T-helper 17 cell (primary cell): Measurements from ENCODE around the gene FHOD3. TPM values are rescaled to one million over a fixed set of nuclear protein-coding genes. Genes with fewer than 3 reads are reported as not detected.
"Not testable (repeated sequence)": the region's sequence is repeated elsewhere in the genome, so short reads cannot be mapped to it uniquely, and the experiment has no call there.

ENCODE experiments used
- ATAC-seq: fragments of 150-1000 bp; cut with Tn5 transposase; 2 replicates; pipeline ENCODE4 v1.10.0; 2021; ENCODE audit warnings: mild to moderate bottlenecking, moderate library complexity
- DNase-seq, 3 donors: peaks; one replicate each; pipeline versions ENCODE4 v3.0.0 to v3.0.0-alpha.2; 2020 to 2021
- H3K9me3 ChIP-seq: one replicate; pipeline ENCODE4 v1.7.0; 2013; ENCODE audit warnings: low read length, mild to moderate bottlenecking; ENCODE audit not compliant: control insufficient read depth, poor library complexity, severe bottlenecking
- H3K27ac Mint-ChIP-seq: one replicate; pipeline ENCODE4 v1.8.0; 2022; ENCODE audit warnings: mild to moderate bottlenecking, moderate library complexity, mixed read lengths
- H3K27me3 Mint-ChIP-seq: one replicate; pipeline ENCODE4 v1.8.0; 2022; ENCODE audit warnings: mixed read lengths
- H3K36me3 Mint-ChIP-seq: one replicate; pipeline ENCODE4 v1.8.0; 2022; ENCODE audit warnings: low read depth, mixed read lengths
- H3K4me1 Mint-ChIP-seq: one replicate; pipeline ENCODE4 v1.8.0; 2022; ENCODE audit warnings: mild to moderate bottlenecking, mixed read lengths
- H3K4me3 Mint-ChIP-seq: one replicate; pipeline ENCODE4 v1.8.0; 2022; ENCODE audit warnings: mild to moderate bottlenecking, moderate library complexity, mixed read lengths
- total RNA-seq, 4 donors: library from RNA in 2 of 4; stranded (reverse) in 2 of 4; gene quantifications; one replicate each; pipeline ENCODE4 v1.2.3 and lab custom pipeline; 2022 to 2026

The FHOD3 gene
- total RNA-seq, 2 donors from 2014 or later: not detected

DNA sequence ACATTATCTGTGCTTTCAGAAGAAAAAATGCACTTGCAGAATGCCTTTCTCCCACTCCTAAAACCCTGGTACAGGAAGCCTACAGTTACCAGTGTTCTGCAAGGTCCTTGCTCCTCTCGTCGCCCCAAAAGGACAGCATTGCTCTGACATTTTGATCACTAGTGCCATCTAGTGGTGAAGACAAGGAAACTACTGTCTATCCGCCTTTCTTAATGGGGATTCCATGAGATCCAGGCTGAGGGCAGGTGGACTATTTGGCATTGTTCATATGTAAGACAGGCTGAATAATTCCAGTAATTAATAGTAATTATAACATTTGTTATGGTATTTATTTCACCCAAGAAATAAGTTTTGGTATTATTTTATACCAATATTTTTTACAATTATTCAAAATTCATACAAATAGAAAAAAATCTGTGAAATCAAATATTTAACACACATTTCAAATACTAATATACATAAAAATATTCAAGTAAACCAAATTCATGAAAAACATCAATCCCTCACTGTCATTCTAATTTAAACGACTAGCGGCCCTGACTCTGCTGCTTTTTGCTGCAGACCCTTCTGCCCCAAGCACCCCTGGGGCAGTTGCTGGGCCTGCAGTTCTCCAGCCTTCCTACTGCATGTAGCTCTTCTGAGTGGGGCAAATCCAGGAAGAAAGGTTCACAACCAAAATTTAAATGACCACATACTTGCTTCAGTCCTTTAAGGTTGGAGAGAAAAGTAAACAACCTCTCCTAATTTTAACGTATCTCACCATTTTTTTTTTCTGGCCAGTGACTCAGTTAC lies 512.3 kb downstream of the FHOD3 start:
- ATAC-seq: peak; percentile 95
- Mint-ChIP-seq H3K4me1 (peaks cover 15% of the 10 kb centered on the region), H3K36me3 (peaks cover 15% of the 10 kb centered on the region), H3K4me3 (no peak overlapping the region), H3K27me3 (no peaks in the 10 kb centered on the region), H3K27ac (no peak overlapping the region)
- no peaks in the 10 kb centered on the region for H3K9me3 ChIP-seq
- DNase-seq: peak in 1 of 3 donors; percentile 9

- no peaks in the 10 kb centered on the region for H3K9me3 ChIP-seq
- Mint-ChIP-seq H3K27me3 (no peaks in the 10 kb centered on the region), H3K36me3 (peaks cover 8% of the 10 kb centered on the region), H3K4me3 (no peak overlapping the region), H3K4me1 (peaks cover 15% of the 10 kb centered on the region), H3K27ac (no peak overlapping the region)
- ATAC-seq: no peak
- no peak for DNase-seq
Observed at GRCh38 chr18:36811430-36811829, 513.9 kb downstream of the FHOD3 start.

DNA sequence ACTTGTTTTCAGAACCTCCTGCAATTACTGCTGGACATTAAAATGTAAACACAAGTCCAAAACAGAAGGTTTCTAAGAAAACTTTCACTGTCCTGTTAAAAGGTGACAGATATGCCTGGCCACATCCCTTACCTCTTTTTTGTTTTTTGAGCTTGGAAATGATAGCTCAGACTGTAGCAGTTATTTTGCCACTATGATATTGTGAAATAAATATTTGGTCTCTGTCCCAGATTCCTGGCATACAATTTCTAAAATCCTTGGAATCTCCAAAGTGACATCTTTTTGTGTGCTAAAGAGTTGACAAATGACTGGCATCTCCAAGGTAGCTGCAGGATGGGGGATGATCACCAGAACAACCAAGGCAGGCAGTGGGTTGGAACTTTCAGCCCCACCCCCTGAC lies 514.4 kb downstream of the FHOD3 start:
- ATAC-seq (no peak), DNase-seq (no peak)
- Mint-ChIP-seq H3K27ac (no peak overlapping the region), H3K4me3 (no peak overlapping the region), H3K4me1 (peaks cover 15% of the 10 kb centered on the region), H3K36me3 (peaks cover 8% of the 10 kb centered on the region), H3K27me3 (no peaks in the 10 kb centered on the region)
- no peaks in the 10 kb centered on the region for H3K9me3 ChIP-seq

GRCh38 chr18:36812678-36813077 lies 515.2 kb downstream of the FHOD3 start:
- peak overlapping the region; percentile 47 for H3K27ac Mint-ChIP-seq
- peaks cover 5% of the 10 kb centered on the region for H3K36me3 Mint-ChIP-seq
- DNase-seq (no peak), ATAC-seq (no peak)
- peaks cover 15% of the 10 kb centered on the region for H3K4me1 Mint-ChIP-seq
- H3K27me3 Mint-ChIP-seq: no peaks in the 10 kb centered on the region
- H3K9me3 ChIP-seq: no peaks in the 10 kb centered on the region
- H3K4me3 Mint-ChIP-seq: no peak overlapping the region

- H3K9me3 ChIP-seq: no peaks in the 10 kb centered on the region
- no peak for DNase-seq
- ATAC-seq: no peak
- Mint-ChIP-seq H3K36me3 (peaks cover 6% of the 10 kb centered on the region), H3K4me3 (no peak overlapping the region), H3K4me1 (peaks cover 13% of the 10 kb centered on the region), H3K27me3 (no peaks in the 10 kb centered on the region), H3K27ac (peak overlapping the region; percentile 47)
Observed at GRCh38 chr18:36813101-36813775, 515.7 kb downstream of the FHOD3 start.

DNA sequence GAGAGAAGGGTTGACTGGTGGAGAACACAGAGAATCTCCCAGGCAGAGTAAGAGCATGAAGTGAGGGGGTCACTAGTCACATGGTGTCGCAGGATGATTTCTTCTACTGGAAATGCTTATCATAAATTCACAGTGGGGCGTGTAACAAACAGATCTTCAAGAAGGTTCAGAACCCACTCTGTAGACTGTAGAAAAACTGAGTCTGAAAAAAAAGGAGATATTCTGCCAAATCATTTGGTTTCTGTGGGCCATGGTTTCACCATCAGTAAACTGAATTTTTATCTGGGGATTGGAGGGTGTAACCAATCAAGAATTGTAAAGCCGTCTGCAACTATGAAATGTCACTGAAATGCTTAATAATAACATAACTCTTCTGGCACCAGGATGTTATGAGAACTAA lies 516.3 kb downstream of the FHOD3 start:
- DNase-seq (no peak), ATAC-seq (no peak)
- Mint-ChIP-seq H3K4me1 (peaks cover 13% of the 10 kb centered on the region), H3K27ac (peak overlapping the region; percentile 47), H3K36me3 (peaks cover 6% of the 10 kb centered on the region), H3K27me3 (no peaks in the 10 kb centered on the region), H3K4me3 (no peak overlapping the region)
- H3K9me3 ChIP-seq: no peaks in the 10 kb centered on the region

DNA sequence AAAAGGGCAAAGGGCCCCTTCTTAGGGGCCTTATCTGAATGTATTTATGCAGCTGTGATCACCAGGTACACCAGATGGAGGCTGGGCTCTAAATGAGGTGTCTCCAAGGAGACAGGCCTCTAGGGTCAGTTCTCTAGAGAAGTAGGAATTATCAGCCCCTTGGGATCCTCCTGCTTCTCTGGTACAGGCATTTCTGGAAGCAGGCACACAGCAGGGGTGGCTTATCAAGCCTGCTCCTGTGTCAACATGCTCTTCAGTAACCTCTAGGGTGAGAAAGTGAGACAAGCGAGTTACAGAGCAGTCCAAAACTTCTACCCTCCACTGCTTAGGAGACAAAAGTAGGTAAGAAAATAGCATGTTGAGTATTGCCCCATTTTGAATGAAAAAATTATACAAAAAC lies 517.5 kb downstream of the FHOD3 start:
- DNase-seq: no peak
- no peak for ATAC-seq
- no peaks in the 10 kb centered on the region for H3K9me3 ChIP-seq
- Mint-ChIP-seq H3K27me3 (no peaks in the 10 kb centered on the region), H3K4me3 (no peak overlapping the region), H3K4me1 (peaks cover 11% of the 10 kb centered on the region), H3K36me3 (peaks cover 6% of the 10 kb centered on the region), H3K27ac (no peak overlapping the region)

DNA sequence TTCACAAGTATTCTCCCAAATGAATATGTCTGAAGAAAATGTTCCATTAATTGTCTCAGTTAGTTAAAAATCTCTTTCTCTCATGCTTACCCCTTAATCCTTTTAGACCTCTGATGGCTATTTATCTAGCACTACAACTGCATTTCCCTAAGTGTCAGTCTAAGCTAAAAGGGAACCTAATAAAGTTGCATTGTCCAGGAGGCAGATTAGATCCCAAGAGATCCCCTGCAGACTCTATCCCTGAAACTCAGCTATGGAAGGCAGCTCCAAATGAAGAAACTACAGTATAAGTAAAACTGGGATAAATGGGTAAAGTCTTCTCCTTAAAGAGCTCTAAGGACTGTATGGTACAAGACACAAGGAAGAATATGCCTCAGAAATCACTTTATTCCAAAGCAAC lies 518.6 kb downstream of the FHOD3 start:
- peaks cover 14% of the 10 kb centered on the region for H3K4me1 Mint-ChIP-seq
- H3K27ac Mint-ChIP-seq, H3K36me3 Mint-ChIP-seq, H3K9me3 ChIP-seq, H3K4me3 Mint-ChIP-seq, H3K27me3 Mint-ChIP-seq, DNase-seq, ATAC-seq: not testable (repeated sequence)

DNA sequence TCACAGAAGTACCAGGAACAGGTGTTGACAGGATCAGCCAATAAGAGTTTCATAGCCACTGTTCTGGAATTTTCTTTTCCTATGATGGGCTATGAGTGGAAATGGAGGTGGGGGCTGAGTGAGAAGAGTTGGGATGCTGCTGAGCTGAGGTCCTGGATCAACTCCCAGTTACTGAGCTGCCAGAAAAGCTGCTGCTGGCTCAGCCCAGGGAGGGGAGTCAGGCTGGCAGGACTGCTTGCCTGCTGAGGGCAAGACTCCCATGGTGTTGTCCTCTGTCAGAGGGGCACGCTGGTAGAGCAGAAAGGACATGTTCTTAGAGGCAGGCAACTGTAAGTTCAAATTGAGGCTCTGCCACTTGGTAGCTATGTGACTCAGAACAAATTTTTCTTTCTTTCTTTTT lies 519.5 kb downstream of the FHOD3 start:
- Mint-ChIP-seq H3K27me3 (no peaks in the 10 kb centered on the region), H3K36me3 (peaks cover 6% of the 10 kb centered on the region), H3K27ac (peak overlapping the region; percentile 47), H3K4me3 (no peak overlapping the region), H3K4me1 (peaks cover 14% of the 10 kb centered on the region)
- H3K9me3 ChIP-seq: no peaks in the 10 kb centered on the region
- ATAC-seq (no peak), DNase-seq (no peak)

- H3K9me3 ChIP-seq: no peaks in the 10 kb centered on the region
- no peak for ATAC-seq
- Mint-ChIP-seq H3K27ac (peak overlapping the region; percentile 68), H3K4me3 (no peak overlapping the region), H3K36me3 (peaks cover 3% of the 10 kb centered on the region), H3K4me1 (peaks cover 8% of the 10 kb centered on the region), H3K27me3 (no peaks in the 10 kb centered on the region)
- DNase-seq: no peak
Observed at GRCh38 chr18:36818652-36819051, 521.1 kb downstream of the FHOD3 start.

GRCh38 chr18:36819621-36820020 lies 522.1 kb downstream of the FHOD3 start:
- no peak overlapping the region for H3K27ac Mint-ChIP-seq

DNA sequence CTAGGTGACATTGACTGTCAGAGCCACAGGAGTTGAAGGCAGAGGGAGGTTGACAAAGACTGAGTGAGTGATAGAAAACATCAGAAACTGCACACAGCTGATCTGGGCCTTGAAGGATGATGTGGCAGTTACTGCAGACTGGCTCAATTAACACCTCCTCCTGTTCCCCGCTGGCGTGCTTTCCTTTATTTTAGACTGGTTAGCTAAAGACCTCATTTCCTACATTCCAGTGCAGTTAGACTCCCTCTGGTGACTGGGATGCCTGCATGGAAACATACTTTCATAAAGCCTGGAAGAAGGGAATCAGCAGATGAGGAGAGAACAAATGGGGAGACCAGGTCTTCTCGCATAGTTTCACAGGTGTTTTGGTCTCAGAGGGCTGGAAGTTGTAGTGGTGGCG lies 524.2 kb downstream of the FHOD3 start:
- Mint-ChIP-seq H3K36me3 (peaks cover 3% of the 10 kb centered on the region), H3K27ac (no peak overlapping the region), H3K27me3 (no peaks in the 10 kb centered on the region), H3K4me1 (peaks cover 5% of the 10 kb centered on the region), H3K4me3 (no peak overlapping the region)
- ATAC-seq (no peak), DNase-seq (no peak)
- no peaks in the 10 kb centered on the region for H3K9me3 ChIP-seq

More at GRCh38 chr18:36819621-36820020, 522.1 kb downstream of the FHOD3 start:
- DNase-seq: no peak
- Mint-ChIP-seq H3K36me3 (peaks cover 3% of the 10 kb centered on the region), H3K27me3 (no peaks in the 10 kb centered on the region), H3K4me3 (no peak overlapping the region), H3K4me1 (peaks cover 5% of the 10 kb centered on the region)
- no peaks in the 10 kb centered on the region for H3K9me3 ChIP-seq
- ATAC-seq: no peak

- no peaks in the 10 kb centered on the region for H3K36me3 Mint-ChIP-seq
- H3K9me3 ChIP-seq: no peaks in the 10 kb centered on the region
- ATAC-seq (no peak), DNase-seq (no peak)
- H3K27me3 Mint-ChIP-seq: no peaks in the 10 kb centered on the region
- H3K4me1 Mint-ChIP-seq: peaks cover 28% of the 10 kb centered on the region
- H3K4me3 Mint-ChIP-seq: no peak overlapping the region
- no peak overlapping the region for H3K27ac Mint-ChIP-seq
Observed at GRCh38 chr18:36825526-36825925, 528.0 kb downstream of the FHOD3 start.

GRCh38 chr18:36826556-36826955 lies 529.0 kb downstream of the FHOD3 start:
- Mint-ChIP-seq H3K4me3 (no peak overlapping the region), H3K4me1 (peaks cover 25% of the 10 kb centered on the region), H3K27ac (peak overlapping the region; percentile 91), H3K27me3 (no peaks in the 10 kb centered on the region), H3K36me3 (no peaks in the 10 kb centered on the region)
- no peaks in the 10 kb centered on the region for H3K9me3 ChIP-seq
- ATAC-seq (no peak), DNase-seq (no peak)
